MM.1S (cell line): ENCODE data around the gene MRM3.

Source experiments
- DNase-seq: peaks from one replicate; pipeline ENCODE4 v3.0.0-alpha.2; 2015
- H2AFZ ChIP-seq: fragments of 300-600 bp; sonication (generic); 2 replicates; pipeline ENCODE4 v1.6.0; 2016; ENCODE audit warnings: antibody characterized with exemption, low read length
- H3F3A ChIP-seq: fragments of 300-600 bp; sonication (generic); 2 replicates; pipeline ENCODE4 v1.6.1; 2016; ENCODE audit warnings: mild to moderate bottlenecking, antibody characterized with exemption, low read length, moderate library complexity, mixed read lengths; ENCODE audit not compliant: insufficient read depth
- H3K27ac ChIP-seq: fragments of 300-600 bp; sonication (generic); 2 replicates; pipeline ENCODE4 v1.5.1; 2016; ENCODE audit warnings: mild to moderate bottlenecking, low read length
- H3K27me3 ChIP-seq: fragments of 300-600 bp; sonication (generic); replicated peaks from 2 replicates; pipeline ENCODE4 v1.6.0; 2016; ENCODE audit warnings: low read length; ENCODE audit not compliant: insufficient read depth
- H3K36me3 ChIP-seq: fragments of 300-600 bp; sonication (generic); replicated peaks from 2 replicates; pipeline ENCODE4 v1.6.1; 2016; ENCODE audit warnings: mild to moderate bottlenecking, low read length, mixed read lengths; ENCODE audit not compliant: insufficient read depth
- H3K4me1 ChIP-seq: fragments of 300-600 bp; sonication (generic); 2 replicates; pipeline ENCODE4 v1.6.1; 2016; ENCODE audit warnings: low read length, mixed read lengths
- H3K4me2 ChIP-seq: fragments of 300-600 bp; sonication (generic); 2 replicates; pipeline ENCODE4 v1.6.0; 2016; ENCODE audit warnings: low read depth, low read length
- H3K4me3 ChIP-seq: fragments of 300-600 bp; sonication (generic); 2 replicates; pipeline ENCODE4 v1.5.1; 2016; ENCODE audit warnings: low read length, mixed read lengths
- H3K79me2 ChIP-seq: fragments of 300-600 bp; sonication (generic); 2 replicates; pipeline ENCODE4 v1.6.1; 2016; ENCODE audit warnings: mixed run types, low read length, mixed read lengths
- H3K9ac ChIP-seq: fragments of 300-600 bp; sonication (generic); 2 replicates; pipeline ENCODE4 v1.6.1; 2016; ENCODE audit warnings: low read length, mixed read lengths
- H3K9me2 ChIP-seq: fragments of 300-600 bp; sonication (generic); replicated peaks from 2 replicates; pipeline ENCODE4 v1.6.1; 2016; ENCODE audit warnings: mild to moderate bottlenecking, low read length, mixed read lengths; ENCODE audit not compliant: insufficient read depth
- H3K9me3 ChIP-seq: fragments of 300-600 bp; sonication (generic); replicated peaks from 2 replicates; pipeline ENCODE4 v1.6.1; 2016; ENCODE audit warnings: mild to moderate bottlenecking, low read length, mixed read lengths; ENCODE audit not compliant: insufficient read depth
- H4K20me1 ChIP-seq: fragments of 300-600 bp; sonication (generic); 2 replicates; pipeline ENCODE4 v1.6.1; 2016; ENCODE audit warnings: mild to moderate bottlenecking, low read length, moderate library complexity, mixed read lengths; ENCODE audit not compliant: insufficient read depth
- EZH2 ChIP-seq: fragments of 300-600 bp; sonication (generic); optimal IDR thresholded peaks from 2 replicates; pipeline ENCODE3; 2017; ENCODE audit warnings: low read depth, mild to moderate bottlenecking, antibody characterized with exemption, low read length, mixed read lengths
- EZH2phosphoT487 ChIP-seq: fragments of 300-600 bp; sonication (generic); IDR thresholded peaks from 2 replicates; pipeline ENCODE4 v1.6.1; 2018; ENCODE audit warnings: antibody characterized with exemption, low read length
- TF ChIP-seq, protein P1 (sequence below): fragments of 300-600 bp; sonication (generic); IDR thresholded peaks from 2 replicates; pipeline ENCODE4 v1.5.1; 2016; ENCODE audit warnings: antibody characterized with exemption, low read length, mixed read lengths

The MRM3 gene

DNA sequence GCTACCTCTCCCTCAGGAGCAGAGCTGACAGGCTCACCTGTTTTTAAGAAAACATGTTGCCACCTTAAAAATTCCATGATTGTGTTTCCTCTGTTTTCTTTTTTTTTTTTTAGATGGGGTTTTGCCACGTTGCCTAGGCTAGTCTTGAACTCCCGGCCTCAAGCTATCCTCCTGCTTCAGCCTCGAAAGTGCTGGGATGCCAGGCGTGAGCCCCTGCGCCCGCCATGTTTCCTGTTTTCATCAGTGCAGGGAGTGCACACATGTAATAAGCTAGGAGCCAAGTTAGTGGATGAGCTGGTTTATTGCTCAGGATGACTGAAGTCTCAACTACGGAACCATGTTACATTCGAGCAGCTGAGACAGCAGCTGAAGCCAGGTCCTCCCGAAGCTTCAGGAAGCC is 13.6 kb downstream of the MRM3 start:
- Histone ChIP-seq H3K9ac (no peak overlapping the region), H2AFZ (no peak overlapping the region), H3K27me3 (peaks cover 38% of the 10 kb centered on the region), H3K36me3 (peaks cover 9% of the 10 kb centered on the region; the same call in 1 of the 2 replicates), H3K27ac (no peak overlapping the region), H3K9me2 (no peaks in the 10 kb centered on the region), H4K20me1 (no peaks in the 10 kb centered on the region), H3K4me1 (no peaks in the 10 kb centered on the region), H3K4me2 (no peak overlapping the region), H3F3A (no peaks in the 10 kb centered on the region), H3K79me2 (no peaks in the 10 kb centered on the region), H3K4me3 (no peak overlapping the region), H3K9me3 (no peaks in the 10 kb centered on the region)
- no peak for TF ChIP-seq EZH2
- TF ChIP-seq, protein P1, sequence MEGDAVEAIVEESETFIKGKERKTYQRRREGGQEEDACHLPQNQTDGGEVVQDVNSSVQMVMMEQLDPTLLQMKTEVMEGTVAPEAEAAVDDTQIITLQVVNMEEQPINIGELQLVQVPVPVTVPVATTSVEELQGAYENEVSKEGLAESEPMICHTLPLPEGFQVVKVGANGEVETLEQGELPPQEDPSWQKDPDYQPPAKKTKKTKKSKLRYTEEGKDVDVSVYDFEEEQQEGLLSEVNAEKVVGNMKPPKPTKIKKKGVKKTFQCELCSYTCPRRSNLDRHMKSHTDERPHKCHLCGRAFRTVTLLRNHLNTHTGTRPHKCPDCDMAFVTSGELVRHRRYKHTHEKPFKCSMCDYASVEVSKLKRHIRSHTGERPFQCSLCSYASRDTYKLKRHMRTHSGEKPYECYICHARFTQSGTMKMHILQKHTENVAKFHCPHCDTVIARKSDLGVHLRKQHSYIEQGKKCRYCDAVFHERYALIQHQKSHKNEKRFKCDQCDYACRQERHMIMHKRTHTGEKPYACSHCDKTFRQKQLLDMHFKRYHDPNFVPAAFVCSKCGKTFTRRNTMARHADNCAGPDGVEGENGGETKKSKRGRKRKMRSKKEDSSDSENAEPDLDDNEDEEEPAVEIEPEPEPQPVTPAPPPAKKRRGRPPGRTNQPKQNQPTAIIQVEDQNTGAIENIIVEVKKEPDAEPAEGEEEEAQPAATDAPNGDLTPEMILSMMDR, result no peak
- TF ChIP-seq EZH2phosphoT487, result no peak
- DNase-seq, result no peak

DNA sequence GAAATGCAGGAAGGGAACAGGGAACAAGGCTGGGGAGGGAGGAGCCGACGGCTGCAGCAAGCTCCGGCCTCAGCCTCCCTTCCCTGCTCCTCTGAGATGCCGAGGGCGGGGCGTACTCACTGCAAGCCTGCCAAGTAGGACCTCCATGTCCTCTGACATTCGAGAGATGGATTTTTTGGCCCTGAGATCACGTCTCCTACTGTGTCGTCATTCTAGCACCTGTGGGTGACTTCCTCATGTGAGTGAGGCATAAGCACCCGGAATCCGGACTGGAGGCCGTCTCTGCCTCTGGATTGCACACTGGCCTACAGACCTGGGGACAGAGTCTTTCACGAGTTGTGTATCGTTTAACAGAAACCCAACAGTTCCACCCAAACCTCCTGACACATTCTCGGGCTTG is 14.5 kb downstream of the MRM3 start:
- no peak overlapping the region for H2AFZ ChIP-seq
- H3K27ac ChIP-seq, result no peak overlapping the region
- DNase-seq, result no peak

GRCh38 chr17:797236-797840 is 15.2 kb downstream of the MRM3 start:
- TF ChIP-seq, protein P1, result no peak
- TF ChIP-seq EZH2 (no peak), EZH2phosphoT487 (no peak)
- H3K79me2 ChIP-seq, result no peaks in the 10 kb centered on the region
- H3K27me3 ChIP-seq, result peaks cover 53% of the 10 kb centered on the region
- H3F3A ChIP-seq, result no peaks in the 10 kb centered on the region
- H4K20me1 ChIP-seq, result no peaks in the 10 kb centered on the region
- H3K9me3 ChIP-seq, result no peaks in the 10 kb centered on the region
- no peak for DNase-seq
- H3K9me2 ChIP-seq, result no peaks in the 10 kb centered on the region
- H3K4me3 ChIP-seq, result no peak overlapping the region
- H3K4me2 ChIP-seq, result no peak overlapping the region
- no peak overlapping the region for H3K9ac ChIP-seq
- no peaks in the 10 kb centered on the region for H3K4me1 ChIP-seq
- H3K27ac ChIP-seq, result no peak overlapping the region
- H2AFZ ChIP-seq, result no peak overlapping the region
- H3K36me3 ChIP-seq, result peaks cover 2% of the 10 kb centered on the region; the same call in 1 of the 2 replicates

More for the DNA sequence above, 14.5 kb downstream of the MRM3 start:
- Histone ChIP-seq H3K9me3 (no peaks in the 10 kb centered on the region), H3K36me3 (peaks cover 9% of the 10 kb centered on the region; the same call in 1 of the 2 replicates), H3F3A (no peaks in the 10 kb centered on the region), H3K4me1 (no peaks in the 10 kb centered on the region), H4K20me1 (no peaks in the 10 kb centered on the region), H3K4me2 (no peak overlapping the region), H3K79me2 (no peaks in the 10 kb centered on the region), H3K4me3 (no peak overlapping the region), H3K9me2 (no peaks in the 10 kb centered on the region), H3K9ac (no peak overlapping the region), H3K27me3 (peaks cover 46% of the 10 kb centered on the region)
- TF ChIP-seq EZH2phosphoT487, result no peak
- TF ChIP-seq, protein P1, result no peak
- TF ChIP-seq EZH2, result no peak
